Liver (tissue), 3 donors: ENCODE measurements around the gene SLC25A48.

Experiments
- CTCF ChIP-seq: fragments of 150-350 bp; IDR thresholded peaks from 2 replicates; pipeline ENCODE4 v1.5.1; 2017; ENCODE audit warnings: improper control_type of control experiment, low read depth, low read length; ENCODE audit not compliant: missing input control
- EGR1 ChIP-seq, 2 donors: IDR thresholded peaks; 2 replicates each; pipeline ENCODE4 v1.6.1; 2016 to 2018; ENCODE audit warnings: antibody characterized with exemption in 2 of 2, low read depth in 2 of 2
- GABPA ChIP-seq, 2 donors: IDR thresholded peaks in 1 of 2; conservative IDR thresholded peaks in 1 of 2; 2 replicates each; pipeline ENCODE4 v1.6.1; 2016; ENCODE audit warnings: antibody characterized with exemption in 2 of 2, mild to moderate bottlenecking in 1 of 2, moderate library complexity in 1 of 2
- HNF4G ChIP-seq: IDR thresholded peaks from 2 replicates; pipeline ENCODE4 v1.6.1; 2016; ENCODE audit warnings: antibody characterized with exemption
- JUND ChIP-seq, 2 donors: IDR thresholded peaks; 2 replicates each; pipeline ENCODE4 v1.6.1; 2016; ENCODE audit warnings: antibody characterized with exemption in 2 of 2
- RAD21 ChIP-seq, 2 donors: IDR thresholded peaks; 2 replicates each; pipeline ENCODE4 v1.6.1; 2016; ENCODE audit warnings: antibody characterized with exemption in 2 of 2, mild to moderate bottlenecking in 2 of 2
- SP1 ChIP-seq: IDR thresholded peaks from 2 replicates; pipeline ENCODE4 v1.6.1; 2018; ENCODE audit warnings: antibody characterized with exemption, mild to moderate bottlenecking
- TAF1 ChIP-seq: conservative IDR thresholded peaks from 2 replicates; pipeline ENCODE4 v1.6.1; 2016; ENCODE audit warnings: antibody characterized with exemption, mild to moderate bottlenecking
- YY1 ChIP-seq: IDR thresholded peaks from 2 replicates; pipeline ENCODE4 v1.6.1; 2016; ENCODE audit warnings: antibody characterized with exemption, mild to moderate bottlenecking
- TF ChIP-seq, protein P1 (sequence below): IDR thresholded peaks from 2 replicates; pipeline ENCODE4 v1.6.1; 2016; ENCODE audit warnings: antibody characterized with exemption
- TF ChIP-seq, protein P2 (sequence below): IDR thresholded peaks from 2 replicates; pipeline ENCODE4 v1.6.1; 2016; ENCODE audit warnings: antibody characterized with exemption, mild to moderate bottlenecking
- TF ChIP-seq, protein P3 (sequence below): IDR thresholded peaks from 2 replicates; pipeline ENCODE4 v1.6.1; 2016; ENCODE audit warnings: antibody characterized with exemption
- TF ChIP-seq, protein P4 (sequence below): IDR thresholded peaks from 2 replicates; pipeline ENCODE4 v1.6.1; 2016; ENCODE audit warnings: antibody characterized with exemption
- donor health status: healthy.
- donor health status: healthy.

- TF ChIP-seq HNF4G, result no peak
- no peak for TF ChIP-seq CTCF
- TF ChIP-seq, protein P1, sequence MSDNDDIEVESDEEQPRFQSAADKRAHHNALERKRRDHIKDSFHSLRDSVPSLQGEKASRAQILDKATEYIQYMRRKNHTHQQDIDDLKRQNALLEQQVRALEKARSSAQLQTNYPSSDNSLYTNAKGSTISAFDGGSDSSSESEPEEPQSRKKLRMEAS, result no peak
- TF ChIP-seq, protein P2, sequence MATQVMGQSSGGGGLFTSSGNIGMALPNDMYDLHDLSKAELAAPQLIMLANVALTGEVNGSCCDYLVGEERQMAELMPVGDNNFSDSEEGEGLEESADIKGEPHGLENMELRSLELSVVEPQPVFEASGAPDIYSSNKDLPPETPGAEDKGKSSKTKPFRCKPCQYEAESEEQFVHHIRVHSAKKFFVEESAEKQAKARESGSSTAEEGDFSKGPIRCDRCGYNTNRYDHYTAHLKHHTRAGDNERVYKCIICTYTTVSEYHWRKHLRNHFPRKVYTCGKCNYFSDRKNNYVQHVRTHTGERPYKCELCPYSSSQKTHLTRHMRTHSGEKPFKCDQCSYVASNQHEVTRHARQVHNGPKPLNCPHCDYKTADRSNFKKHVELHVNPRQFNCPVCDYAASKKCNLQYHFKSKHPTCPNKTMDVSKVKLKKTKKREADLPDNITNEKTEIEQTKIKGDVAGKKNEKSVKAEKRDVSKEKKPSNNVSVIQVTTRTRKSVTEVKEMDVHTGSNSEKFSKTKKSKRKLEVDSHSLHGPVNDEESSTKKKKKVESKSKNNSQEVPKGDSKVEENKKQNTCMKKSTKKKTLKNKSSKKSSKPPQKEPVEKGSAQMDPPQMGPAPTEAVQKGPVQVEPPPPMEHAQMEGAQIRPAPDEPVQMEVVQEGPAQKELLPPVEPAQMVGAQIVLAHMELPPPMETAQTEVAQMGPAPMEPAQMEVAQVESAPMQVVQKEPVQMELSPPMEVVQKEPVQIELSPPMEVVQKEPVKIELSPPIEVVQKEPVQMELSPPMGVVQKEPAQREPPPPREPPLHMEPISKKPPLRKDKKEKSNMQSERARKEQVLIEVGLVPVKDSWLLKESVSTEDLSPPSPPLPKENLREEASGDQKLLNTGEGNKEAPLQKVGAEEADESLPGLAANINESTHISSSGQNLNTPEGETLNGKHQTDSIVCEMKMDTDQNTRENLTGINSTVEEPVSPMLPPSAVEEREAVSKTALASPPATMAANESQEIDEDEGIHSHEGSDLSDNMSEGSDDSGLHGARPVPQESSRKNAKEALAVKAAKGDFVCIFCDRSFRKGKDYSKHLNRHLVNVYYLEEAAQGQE, result no peak
- TF ChIP-seq GABPA (IDR thresholded peaks at IDR 0.05 in 1 of 2, conservative IDR thresholded peaks at IDR 0.05 in 1 of 2), result no peak
- TF ChIP-seq, protein P3, sequence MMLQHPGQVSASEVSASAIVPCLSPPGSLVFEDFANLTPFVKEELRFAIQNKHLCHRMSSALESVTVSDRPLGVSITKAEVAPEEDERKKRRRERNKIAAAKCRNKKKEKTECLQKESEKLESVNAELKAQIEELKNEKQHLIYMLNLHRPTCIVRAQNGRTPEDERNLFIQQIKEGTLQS, result no peak
- no peak for TF ChIP-seq JUND (IDR thresholded peaks at IDR 0.05)
- no peak for TF ChIP-seq TAF1
- TF ChIP-seq YY1, result no peak
- TF ChIP-seq SP1, result no peak
- TF ChIP-seq EGR1 (IDR thresholded peaks at IDR 0.05; ENCODE audit: low read depth in 2 of 2), result no peak
- TF ChIP-seq, protein P4, sequence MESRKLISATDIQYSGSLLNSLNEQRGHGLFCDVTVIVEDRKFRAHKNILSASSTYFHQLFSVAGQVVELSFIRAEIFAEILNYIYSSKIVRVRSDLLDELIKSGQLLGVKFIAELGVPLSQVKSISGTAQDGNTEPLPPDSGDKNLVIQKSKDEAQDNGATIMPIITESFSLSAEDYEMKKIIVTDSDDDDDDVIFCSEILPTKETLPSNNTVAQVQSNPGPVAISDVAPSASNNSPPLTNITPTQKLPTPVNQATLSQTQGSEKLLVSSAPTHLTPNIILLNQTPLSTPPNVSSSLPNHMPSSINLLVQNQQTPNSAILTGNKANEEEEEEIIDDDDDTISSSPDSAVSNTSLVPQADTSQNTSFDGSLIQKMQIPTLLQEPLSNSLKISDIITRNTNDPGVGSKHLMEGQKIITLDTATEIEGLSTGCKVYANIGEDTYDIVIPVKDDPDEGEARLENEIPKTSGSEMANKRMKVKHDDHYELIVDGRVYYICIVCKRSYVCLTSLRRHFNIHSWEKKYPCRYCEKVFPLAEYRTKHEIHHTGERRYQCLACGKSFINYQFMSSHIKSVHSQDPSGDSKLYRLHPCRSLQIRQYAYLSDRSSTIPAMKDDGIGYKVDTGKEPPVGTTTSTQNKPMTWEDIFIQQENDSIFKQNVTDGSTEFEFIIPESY, result no peak
- peak in 1 of 2 donors; percentile 32 for TF ChIP-seq RAD21 (IDR thresholded peaks at IDR 0.05)
Measured at GRCh38 chr5:135880278-135880677, 45.8 kb downstream of the SLC25A48 start.
